DND-41 (cell line): ENCODE data around the gene BRMS1.

Source experiments
- ATAC-seq: fragments of 200-7000 bp; cut with Tn5 transposase; 3 replicates; pipeline ENCODE4 v1.9.1; 2021; ENCODE audit warnings: low read depth; ENCODE audit not compliant: insufficient read depth
- DNase-seq: peaks from one replicate; pipeline ENCODE4 v3.0.0-alpha.2; 2020
- H2AFZ ChIP-seq: 2 replicates; pipeline ENCODE4 v1.6.0; 2012; ENCODE audit warnings: low read depth, low read length
- H3K27ac ChIP-seq: 2 replicates; pipeline ENCODE4 v1.5.1; 2012; ENCODE audit warnings: low read length, inconsistent platforms
- H3K27me3 ChIP-seq: fragments of 200-600 bp; sonication (generic); 2 replicates; pipeline ENCODE4 v1.6.0; 2012; ENCODE audit warnings: low read length, mild to moderate bottlenecking, inconsistent platforms; ENCODE audit not compliant: insufficient read depth, poor library complexity
- H3K36me3 ChIP-seq: 2 replicates; pipeline ENCODE4 v1.5.1; 2012; ENCODE audit warnings: low read length, inconsistent platforms; ENCODE audit not compliant: insufficient read depth
- H3K4me1 ChIP-seq: 2 replicates; pipeline ENCODE4 v1.5.1; 2012; ENCODE audit warnings: mild to moderate bottlenecking, low read length; ENCODE audit not compliant: insufficient read depth
- H3K4me2 ChIP-seq: 2 replicates; pipeline ENCODE4 v1.6.0; 2012; ENCODE audit warnings: mild to moderate bottlenecking, moderate library complexity, low read length, inconsistent platforms; ENCODE audit not compliant: insufficient read depth
- H3K4me3 ChIP-seq, 2 experiments: fragments of 200-600 bp in 1 of 2; shearing (Covaris generic) in 1 of 2; 2 replicates each; pipeline ENCODE4 v1.5.1; 2012 to 2016; ENCODE audit warnings: inconsistent platforms in 2 of 2, low read length in 2 of 2, mild to moderate bottlenecking in 2 of 2, low read depth in 1 of 2, moderate library complexity in 1 of 2
- H3K79me2 ChIP-seq: 2 replicates; pipeline ENCODE4 v1.6.0; 2012; ENCODE audit warnings: low read length, inconsistent platforms; ENCODE audit not compliant: insufficient read depth
- H3K9ac ChIP-seq: 2 replicates; pipeline ENCODE4 v1.6.0; 2012; ENCODE audit warnings: low read depth, mild to moderate bottlenecking, inconsistent platforms, low read length, moderate library complexity
- H3K9me3 ChIP-seq: 2 replicates; pipeline ENCODE4 v1.5.1; 2012; ENCODE audit warnings: low read length, moderate library complexity, mild to moderate bottlenecking, inconsistent platforms; ENCODE audit not compliant: insufficient read depth, severe bottlenecking
- H4K20me1 ChIP-seq: 2 replicates; pipeline ENCODE4 v1.6.0; 2012; ENCODE audit warnings: low read length; ENCODE audit not compliant: insufficient read depth
- CTCF ChIP-seq: IDR thresholded peaks from 2 replicates; pipeline ENCODE4 v1.5.1; 2012; ENCODE audit warnings: borderline replicate concordance, low read length, moderate library complexity, mild to moderate bottlenecking; ENCODE audit not compliant: poor library complexity, severe bottlenecking; ENCODE audit errors: extremely low read depth
- EZH2 ChIP-seq: IDR thresholded peaks from 3 replicates; pipeline ENCODE4 v1.6.1; 2012; ENCODE audit warnings: borderline replicate concordance, low read depth, mild to moderate bottlenecking, moderate library complexity, low read length, inconsistent platforms; ENCODE audit not compliant: severe bottlenecking

BRMS1 gene

GRCh38 chr11:66332371-66333219 is 12.3 kb downstream of the BRMS1 start:
- H3K27ac ChIP-seq, result no peak overlapping the region

GRCh38 chr11:66331542-66332370 is 13.1 kb downstream of the BRMS1 start:
- TF ChIP-seq EZH2, result no peak
- TF ChIP-seq CTCF, result no peak
- H3K9ac ChIP-seq, result no peak overlapping the region
- ATAC-seq (no peak), DNase-seq (no peak)
- H3K79me2 ChIP-seq, result no peaks in the 10 kb centered on the region
- no peak overlapping the region for H3K4me3 ChIP-seq
- no peak overlapping the region for H3K4me2 ChIP-seq
- 0 out of 2 replicates have a peak, but pooled peaks cover 1% of the 10 kb centered on the region for H3K36me3 ChIP-seq
- H3K9me3 ChIP-seq, result no peaks in the 10 kb centered on the region
- peaks cover 2% of the 10 kb centered on the region; the same call in 1 of the 2 replicates for H4K20me1 ChIP-seq
- no peaks in the 10 kb centered on the region for H3K27me3 ChIP-seq
- H3K27ac ChIP-seq, result no peak overlapping the region
- H2AFZ ChIP-seq, result no peak overlapping the region
- H3K4me1 ChIP-seq, result peaks cover 20% of the 10 kb centered on the region

More at GRCh38 chr11:66332371-66333219, 12.3 kb downstream of the BRMS1 start:
- no peak overlapping the region for H2AFZ ChIP-seq
- ATAC-seq (no peak), DNase-seq (no peak)
- no peak overlapping the region for H3K4me3 ChIP-seq
- H3K79me2 ChIP-seq, result no peaks in the 10 kb centered on the region
- TF ChIP-seq EZH2 (no peak), CTCF (no peak)
- no peak overlapping the region for H3K4me2 ChIP-seq
- H3K4me1 ChIP-seq, result peaks cover 11% of the 10 kb centered on the region
- peaks cover 9% of the 10 kb centered on the region for H3K36me3 ChIP-seq
- H3K9me3 ChIP-seq, result no peaks in the 10 kb centered on the region
- H3K27me3 ChIP-seq, result no peaks in the 10 kb centered on the region
- H3K9ac ChIP-seq, result no peak overlapping the region
- peaks cover 3% of the 10 kb centered on the region; the same call in 1 of the 2 replicates for H4K20me1 ChIP-seq

GRCh38 chr11:66330931-66331330 is 14.0 kb downstream of the BRMS1 start:
- DNase-seq (no peak), ATAC-seq (no peak)
- Histone ChIP-seq H3K9ac (no peak overlapping the region), H3K4me2 (no peak overlapping the region), H3K36me3 (no peaks in the 10 kb centered on the region), H3K79me2 (no peaks in the 10 kb centered on the region), H3K9me3 (no peaks in the 10 kb centered on the region), H4K20me1 (peaks cover 2% of the 10 kb centered on the region; the same call in 1 of the 2 replicates), H3K27me3 (no peaks in the 10 kb centered on the region), H3K4me1 (peaks cover 28% of the 10 kb centered on the region), H2AFZ (no peak overlapping the region), H3K27ac (no peak overlapping the region), H3K4me3 (no peak overlapping the region)
- TF ChIP-seq CTCF (no peak), EZH2 (no peak)
